ENCODE data around the gene OR6S1.
A peak's percentile ranks its signal among the peaks of the same experiment; 100 is the strongest.

DNA sequence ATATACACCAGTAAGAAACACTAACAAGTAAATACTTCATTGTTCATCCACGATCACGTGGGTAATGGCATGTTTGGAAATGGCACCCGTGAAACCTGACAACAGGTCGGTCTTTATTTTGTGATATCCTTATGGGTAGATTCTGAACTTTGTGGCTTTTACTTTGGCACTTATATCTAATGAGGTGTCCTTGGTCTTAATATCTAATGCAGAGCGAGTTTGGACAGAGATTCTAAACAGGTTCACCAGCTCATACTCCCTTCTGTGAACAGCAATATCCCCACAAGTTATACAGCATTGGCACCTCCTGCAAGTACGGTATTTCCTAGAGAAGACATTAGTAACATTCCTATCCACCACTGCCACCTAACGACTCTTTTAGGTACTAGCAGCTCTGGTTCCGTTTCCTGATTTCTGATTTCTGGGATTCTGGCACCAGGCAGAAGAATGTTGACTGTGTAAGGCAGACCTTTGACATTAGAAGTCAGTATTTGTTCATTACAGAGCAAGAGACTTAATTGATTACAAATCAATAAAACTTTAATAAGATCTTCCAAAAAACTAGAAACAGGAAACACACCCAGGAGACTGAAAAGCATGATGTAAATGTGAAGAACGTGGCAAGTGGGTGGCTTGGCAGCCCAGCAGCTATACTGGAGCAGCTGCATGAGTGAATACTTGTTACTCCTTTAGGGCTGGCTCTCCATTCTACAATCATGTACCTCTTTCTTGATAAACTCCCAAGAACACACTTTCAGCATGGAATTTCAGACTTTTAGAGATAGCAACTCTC is 49.6 kb upstream of the OR6S1 start:
- TF ChIP-seq, protein P1, sequence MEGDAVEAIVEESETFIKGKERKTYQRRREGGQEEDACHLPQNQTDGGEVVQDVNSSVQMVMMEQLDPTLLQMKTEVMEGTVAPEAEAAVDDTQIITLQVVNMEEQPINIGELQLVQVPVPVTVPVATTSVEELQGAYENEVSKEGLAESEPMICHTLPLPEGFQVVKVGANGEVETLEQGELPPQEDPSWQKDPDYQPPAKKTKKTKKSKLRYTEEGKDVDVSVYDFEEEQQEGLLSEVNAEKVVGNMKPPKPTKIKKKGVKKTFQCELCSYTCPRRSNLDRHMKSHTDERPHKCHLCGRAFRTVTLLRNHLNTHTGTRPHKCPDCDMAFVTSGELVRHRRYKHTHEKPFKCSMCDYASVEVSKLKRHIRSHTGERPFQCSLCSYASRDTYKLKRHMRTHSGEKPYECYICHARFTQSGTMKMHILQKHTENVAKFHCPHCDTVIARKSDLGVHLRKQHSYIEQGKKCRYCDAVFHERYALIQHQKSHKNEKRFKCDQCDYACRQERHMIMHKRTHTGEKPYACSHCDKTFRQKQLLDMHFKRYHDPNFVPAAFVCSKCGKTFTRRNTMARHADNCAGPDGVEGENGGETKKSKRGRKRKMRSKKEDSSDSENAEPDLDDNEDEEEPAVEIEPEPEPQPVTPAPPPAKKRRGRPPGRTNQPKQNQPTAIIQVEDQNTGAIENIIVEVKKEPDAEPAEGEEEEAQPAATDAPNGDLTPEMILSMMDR (IDR thresholded peaks at IDR 0.05): peak; percentile 86 to 89
- TF ChIP-seq POLR2A (IDR thresholded peaks at IDR 0.05): no peak
- no peak for TF ChIP-seq POLR2AphosphoS5 (IDR thresholded peaks at IDR 0.05)

Data from suprapubic skin (tissue), 4 donors.